Type B pancreatic cell (in vitro differentiated cells): ENCODE data around the gene IGHMBP2. TPM values are rescaled to one million over a fixed set of nuclear protein-coding genes. Genes with fewer than 3 reads are reported as not detected.

Source experiments
- DNase-seq: peaks from one replicate; pipeline ENCODE4 v3.0.0; 2021; ENCODE audit warnings: mixed read lengths; ENCODE audit not compliant: unreplicated experiment; ENCODE audit errors: extremely low spot score
- H3K27ac Mint-ChIP-seq: 2 replicates; pipeline ENCODE4 v1.8.0; 2021; ENCODE audit warnings: mild to moderate bottlenecking, mixed read lengths
- H3K27me3 Mint-ChIP-seq: 2 replicates; pipeline ENCODE4 v1.8.0; 2021; ENCODE audit warnings: mixed read lengths
- H3K36me3 Mint-ChIP-seq: 2 replicates; pipeline ENCODE4 v1.8.0; 2021; ENCODE audit warnings: mixed read lengths
- H3K4me1 Mint-ChIP-seq: one replicate; pipeline ENCODE4 v1.8.0; 2021; ENCODE audit warnings: mixed read lengths; ENCODE audit not compliant: unreplicated experiment
- H3K4me3 Mint-ChIP-seq: 2 replicates; pipeline ENCODE4 v1.8.0; 2021; ENCODE audit warnings: mild to moderate bottlenecking, mixed read lengths
- H3K9me3 Mint-ChIP-seq: 2 replicates; pipeline ENCODE4 v1.8.0; 2021; ENCODE audit warnings: mixed read lengths
- CTCF ChIP-seq: fragments of 200-600 bp; sonication (generic); conservative IDR thresholded peaks from 2 replicates; pipeline ENCODE4 v1.5.0; 2021; ENCODE audit warnings: antibody characterized with exemption, mild to moderate bottlenecking
- total RNA-seq: library from RNA; stranded (reverse); gene quantifications from 2 replicates; pipeline ENCODE4 v1.2.1, GENCODE V29; 2021; ENCODE audit warnings: low replicate concordance

IGHMBP2 gene
- total RNA-seq, 1 donor from 2014 or later, result 28.8 TPM

- H3K4me1 Mint-ChIP-seq, result no peaks in the 10 kb centered on the region
- no peaks in the 10 kb centered on the region for H3K9me3 Mint-ChIP-seq
- peaks cover 16% of the 10 kb centered on the region for H3K36me3 Mint-ChIP-seq
Measured at GRCh38 chr11:68912254-68912653, 8.6 kb downstream of the IGHMBP2 start.

DNA sequence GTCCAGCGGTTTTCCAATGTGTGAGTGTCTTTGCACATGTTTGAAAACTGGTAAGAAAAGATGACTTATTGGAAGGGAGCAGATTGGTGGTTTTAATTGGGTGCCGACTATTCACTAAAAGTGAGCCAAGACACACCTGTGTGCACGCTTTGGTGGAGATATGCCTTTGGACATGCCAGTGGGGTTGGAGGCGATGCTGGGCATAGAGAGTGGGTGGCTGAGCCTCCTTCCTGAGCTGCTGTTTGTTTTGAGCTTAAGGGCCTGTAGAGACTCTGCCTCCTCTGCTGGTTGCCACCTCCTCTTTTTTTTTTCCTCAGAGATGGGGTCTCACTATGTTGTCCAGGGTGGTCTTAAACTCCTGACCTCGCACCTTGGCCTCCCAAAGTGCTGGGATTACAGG, 9.5 kb downstream of the IGHMBP2 start:
- Mint-ChIP-seq H3K9me3 (no peaks in the 10 kb centered on the region), H3K27ac (no peak overlapping the region), H3K36me3 (peaks cover 13% of the 10 kb centered on the region), H3K27me3 (no peaks in the 10 kb centered on the region), H3K4me3 (no peak overlapping the region), H3K4me1 (no peaks in the 10 kb centered on the region)
- no peak for TF ChIP-seq CTCF
- no peak for DNase-seq

More at GRCh38 chr11:68912254-68912653, 8.6 kb downstream of the IGHMBP2 start:
- no peak overlapping the region for H3K4me3 Mint-ChIP-seq
- no peak for TF ChIP-seq CTCF
- H3K27me3 Mint-ChIP-seq, result no peaks in the 10 kb centered on the region
- H3K27ac Mint-ChIP-seq, result no peak overlapping the region
- DNase-seq, result no peak

DNA sequence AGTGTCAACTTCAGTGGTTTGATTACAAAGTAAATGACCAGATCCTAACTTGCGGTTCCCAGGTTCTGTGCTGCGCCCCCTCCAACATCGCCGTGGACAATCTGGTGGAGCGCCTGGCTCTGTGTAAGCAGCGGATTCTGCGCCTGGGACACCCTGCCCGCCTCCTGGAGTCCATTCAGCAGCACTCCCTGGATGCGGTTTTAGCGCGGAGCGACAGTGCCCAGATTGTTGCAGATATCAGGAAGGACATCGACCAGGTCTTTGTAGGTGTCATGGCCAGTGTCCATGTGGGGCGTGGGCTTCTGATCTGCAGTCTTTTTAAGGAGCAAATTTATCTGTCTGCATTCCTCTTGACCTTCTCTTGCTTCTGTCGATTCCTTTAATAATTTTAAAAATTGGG, 11.1 kb downstream of the IGHMBP2 start:
- H3K27me3 Mint-ChIP-seq, result no peaks in the 10 kb centered on the region
- H3K27ac Mint-ChIP-seq, result no peak overlapping the region
- no peak for DNase-seq
- peaks cover 19% of the 10 kb centered on the region for H3K36me3 Mint-ChIP-seq
- H3K4me3 Mint-ChIP-seq, result no peak overlapping the region
- H3K9me3 Mint-ChIP-seq, result no peaks in the 10 kb centered on the region
- TF ChIP-seq CTCF, result no peak
- no peaks in the 10 kb centered on the region for H3K4me1 Mint-ChIP-seq

- no peak for DNase-seq
- TF ChIP-seq CTCF, result no peak
- peaks cover 20% of the 10 kb centered on the region for H3K36me3 Mint-ChIP-seq
- H3K4me3 Mint-ChIP-seq, result no peak overlapping the region
- H3K9me3 Mint-ChIP-seq, result no peaks in the 10 kb centered on the region
- H3K27ac Mint-ChIP-seq, result no peak overlapping the region
- no peaks in the 10 kb centered on the region for H3K27me3 Mint-ChIP-seq
- H3K4me1 Mint-ChIP-seq, result no peaks in the 10 kb centered on the region
Measured at GRCh38 chr11:68916439-68916838, 12.7 kb downstream of the IGHMBP2 start.

- peaks cover 61% of the 10 kb centered on the region for H3K36me3 Mint-ChIP-seq
- no peaks in the 10 kb centered on the region for H3K4me1 Mint-ChIP-seq
- H3K27me3 Mint-ChIP-seq, result no peaks in the 10 kb centered on the region
- H3K4me3 Mint-ChIP-seq, result no peak overlapping the region
- DNase-seq, result no peak
- H3K27ac Mint-ChIP-seq, result no peak overlapping the region
- TF ChIP-seq CTCF, result no peak
- H3K9me3 Mint-ChIP-seq, result peaks cover 7% of the 10 kb centered on the region
Measured at GRCh38 chr11:68923614-68924013, 19.9 kb downstream of the IGHMBP2 start.
